Sigmoid colon (tissue), 7 donors: ENCODE measurements around the gene GAMT. TPM values are rescaled to one million over a fixed set of nuclear protein-coding genes. Genes with fewer than 3 reads are reported as not detected.

Experiments used
- DNase-seq: peaks from one replicate; pipeline ENCODE4 v3.0.0-alpha.2; 2019
- H3K27ac ChIP-seq, 4 donors: fragments of 200-600 bp; sonication (generic); one replicate each; pipeline ENCODE4 v1.5.1; 2016 to 2019; ENCODE audit warnings: mild to moderate bottlenecking in 1 of 4
- H3K27me3 ChIP-seq, 3 donors: fragments of 200-600 bp; sonication (generic); one replicate each; pipeline ENCODE4 v1.5.1; 2019; ENCODE audit warnings: mild to moderate bottlenecking in 1 of 3
- H3K36me3 ChIP-seq, 4 donors: fragments of 200-600 bp; sonication (generic); one replicate each; pipeline ENCODE4 v1.5.1; 2016 to 2019
- H3K4me1 ChIP-seq, 4 donors: fragments of 200-600 bp; sonication (generic); one replicate each; pipeline ENCODE4 v1.5.1; 2017 to 2019
- H3K4me3 ChIP-seq, 4 donors: fragments of 200-600 bp; sonication (generic); one replicate each; pipeline ENCODE4 v1.5.1; 2017 to 2019; ENCODE audit warnings: mild to moderate bottlenecking in 2 of 4, moderate library complexity in 1 of 4
- H3K9me3 ChIP-seq, 4 donors: fragments of 200-600 bp in 3 of 4; sonication (generic) in 3 of 4; one replicate each; pipeline versions ENCODE4 v1.5.1 to v1.6.1; 2013 to 2019
- EP300 ChIP-seq, 4 donors: sonication (generic); formaldehyde crosslinking; IDR thresholded peaks; one replicate each; pipeline ENCODE4 v1.6.1; 2017; ENCODE audit warnings: antibody characterized with exemption in 4 of 4
- POLR2A ChIP-seq, 2 donors: fragments of 450-650 bp; IDR thresholded peaks; one replicate each; pipeline ENCODE4 v1.6.1; 2016; ENCODE audit warnings: antibody characterized with exemption in 2 of 2, mild to moderate bottlenecking in 2 of 2, moderate library complexity in 2 of 2
- POLR2AphosphoS5 ChIP-seq, 4 donors: sonication (generic); formaldehyde crosslinking; IDR thresholded peaks; one replicate each; pipeline ENCODE4 v1.6.1; 2017; ENCODE audit warnings: antibody characterized with exemption in 4 of 4
- WGBS, 2 donors: extraction: QIAGEN DNeasy Blood & Tissue Kit; methylation state at CpG; one replicate each; pipeline ENCODE4 v1.1.7; 2013; 5-methylcytosine and 5-hydroxymethylcytosine counted together
- intact Hi-C: fragments of 100-400 bp; cut with DNase I; formaldehyde crosslinking; loops from one replicate; pipeline ENCODE4 v1.15.1; 2023
- polyA plus RNA-seq, 3 donors: library from polyadenylated mRNA; stranded (reverse); fragments of 200-250 nt; gene quantifications; one replicate each; pipeline ENCODE4 v1.2.3, GENCODE V29; 2013
- total RNA-seq, 4 donors: library from RNA; depleted of rRNA; stranded (reverse); fragments of >200 nt; gene quantifications; one replicate each; pipeline ENCODE4 v1.1.0, GENCODE V29; 2016
- TF ChIP-seq, protein P1 (sequence below), 4 experiments: fragments of 450-650 bp in 3 of 4; fragments of 200-600 bp in 1 of 4; IDR thresholded peaks; one replicate each; pipeline ENCODE4 v1.5.1; 2016 to 2019; ENCODE audit warnings: antibody characterized with exemption in 4 of 4, mild to moderate bottlenecking in 3 of 4, moderate library complexity in 2 of 4
- donor health status: healthy with polysubstance abuse.
- donor health status: Bipolar disorder and iron deficiency.
- donor health status: healthy.

The GAMT gene
- total and polyA plus RNA-seq, 7 donors = 1.8 to 16.6 (median 7.8) TPM

DNA sequence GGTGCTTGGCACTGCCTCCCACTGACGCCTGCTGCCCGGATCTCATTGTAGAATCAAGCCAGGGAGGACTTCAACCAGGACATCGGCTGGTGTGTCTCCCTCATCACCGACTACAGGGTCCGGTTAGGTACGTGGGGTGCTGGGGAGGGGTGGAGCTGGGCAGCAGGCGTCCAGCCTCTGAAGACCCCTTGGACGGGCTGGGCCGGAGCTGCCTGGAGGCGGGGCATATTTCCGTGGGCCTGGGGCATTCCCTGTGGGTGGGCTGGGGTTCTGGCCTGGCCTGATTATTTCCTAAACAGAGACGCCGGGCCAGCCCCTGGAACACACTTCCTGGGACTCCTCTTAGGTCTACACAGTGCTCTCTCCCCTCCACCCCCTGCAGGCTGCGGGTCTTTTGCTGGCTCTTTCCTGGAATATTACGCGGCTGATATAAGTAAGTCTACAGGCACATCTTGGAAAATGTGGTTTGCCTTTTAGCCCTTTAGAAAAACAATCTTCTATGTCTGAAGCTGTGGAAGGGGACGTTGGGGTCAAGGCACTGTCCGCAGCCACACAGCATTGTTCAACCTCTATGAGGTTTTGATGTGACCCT lies 32.0 kb downstream of the GAMT start:
- DNase-seq = no peak
- H3K27me3 ChIP-seq = no peaks in the 10 kb centered on the region
- TF ChIP-seq EP300 (IDR thresholded peaks at IDR 0.05) (no peak), POLR2A (IDR thresholded peaks at IDR 0.05) (no peak), POLR2AphosphoS5 (IDR thresholded peaks at IDR 0.05) (no peak)
- TF ChIP-seq, protein P1, sequence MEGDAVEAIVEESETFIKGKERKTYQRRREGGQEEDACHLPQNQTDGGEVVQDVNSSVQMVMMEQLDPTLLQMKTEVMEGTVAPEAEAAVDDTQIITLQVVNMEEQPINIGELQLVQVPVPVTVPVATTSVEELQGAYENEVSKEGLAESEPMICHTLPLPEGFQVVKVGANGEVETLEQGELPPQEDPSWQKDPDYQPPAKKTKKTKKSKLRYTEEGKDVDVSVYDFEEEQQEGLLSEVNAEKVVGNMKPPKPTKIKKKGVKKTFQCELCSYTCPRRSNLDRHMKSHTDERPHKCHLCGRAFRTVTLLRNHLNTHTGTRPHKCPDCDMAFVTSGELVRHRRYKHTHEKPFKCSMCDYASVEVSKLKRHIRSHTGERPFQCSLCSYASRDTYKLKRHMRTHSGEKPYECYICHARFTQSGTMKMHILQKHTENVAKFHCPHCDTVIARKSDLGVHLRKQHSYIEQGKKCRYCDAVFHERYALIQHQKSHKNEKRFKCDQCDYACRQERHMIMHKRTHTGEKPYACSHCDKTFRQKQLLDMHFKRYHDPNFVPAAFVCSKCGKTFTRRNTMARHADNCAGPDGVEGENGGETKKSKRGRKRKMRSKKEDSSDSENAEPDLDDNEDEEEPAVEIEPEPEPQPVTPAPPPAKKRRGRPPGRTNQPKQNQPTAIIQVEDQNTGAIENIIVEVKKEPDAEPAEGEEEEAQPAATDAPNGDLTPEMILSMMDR (IDR thresholded peaks at IDR 0.05) = no peak
- H3K27ac ChIP-seq = no peak overlapping the region
- H3K4me1 ChIP-seq = peaks cover 0 to 12% (median 10%) of the 10 kb centered on the region in 4 donors
- H3K9me3 ChIP-seq = no peaks in the 10 kb centered on the region
- 95 to 97% methylated on average over 18 of the region's 18 CpGs for WGBS, 2 donors
- no peak overlapping the region for H3K4me3 ChIP-seq
- peaks cover 34 to 93% (median 51%) of the 10 kb centered on the region in 4 donors for H3K36me3 ChIP-seq
- intact Hi-C loops = no loop called here

DNA sequence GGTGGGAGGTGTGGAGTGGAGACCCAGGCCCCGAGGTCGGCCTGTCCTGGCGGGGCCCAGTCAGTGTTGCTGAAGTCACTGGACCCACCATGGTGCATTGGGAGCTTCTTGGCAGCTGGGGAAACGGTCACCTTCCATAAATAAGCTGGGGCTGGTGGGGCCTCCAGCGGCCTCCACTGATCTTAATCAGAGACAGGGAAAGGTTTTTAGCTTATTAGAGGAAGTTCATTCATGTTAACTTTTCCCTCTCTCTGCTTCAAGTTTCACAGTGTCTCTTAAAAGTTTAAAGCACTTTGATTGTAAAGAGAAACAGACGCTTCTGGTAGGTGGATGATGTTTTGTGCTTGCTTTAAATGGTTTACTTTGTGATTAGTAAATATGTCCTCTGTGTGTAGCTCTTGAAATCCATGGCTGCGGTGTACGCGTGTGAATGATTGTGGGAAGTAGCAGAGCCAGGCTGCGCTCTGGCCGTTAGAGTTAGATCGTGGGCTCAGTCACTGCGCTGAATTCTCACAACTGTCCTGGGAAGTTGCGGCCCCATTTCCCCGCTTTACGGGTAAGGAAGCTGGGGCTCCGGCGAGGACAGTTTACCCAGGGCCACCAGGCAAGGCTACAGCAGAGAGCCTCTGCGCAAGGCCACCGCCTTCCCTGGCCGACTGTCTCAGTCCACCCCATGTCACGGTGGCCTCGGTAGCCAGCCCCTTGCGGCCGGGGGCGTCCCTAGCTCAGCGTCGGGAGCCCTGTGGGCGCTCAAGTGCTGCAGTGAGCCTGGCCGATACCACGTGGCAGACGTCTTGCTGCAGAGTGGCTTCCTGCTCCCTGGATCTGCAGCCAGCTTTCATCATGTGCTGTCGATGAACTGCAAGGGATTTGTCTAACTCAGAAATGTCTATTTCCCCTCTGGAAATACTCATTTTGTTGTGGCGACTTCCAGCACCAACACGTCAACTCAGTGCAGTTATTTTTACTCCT lies 34.2 kb downstream of the GAMT start:
- 83 to 89% methylated on average over 35 of the region's 35 CpGs for WGBS, 2 donors
- no peak overlapping the region for H3K27ac ChIP-seq
- H3K4me1 ChIP-seq = peaks cover 0 to 13% (median 4%) of the 10 kb centered on the region in 4 donors
- no peak for DNase-seq
- intact Hi-C loops = no loop called here
- TF ChIP-seq POLR2AphosphoS5 (IDR thresholded peaks at IDR 0.05) = no peak
- TF ChIP-seq, protein P1 (IDR thresholded peaks at IDR 0.05) = no peak
- no peak for TF ChIP-seq EP300 (IDR thresholded peaks at IDR 0.05)
- no peak for TF ChIP-seq POLR2A (IDR thresholded peaks at IDR 0.05)
- H3K27me3 ChIP-seq = no peaks in the 10 kb centered on the region
- H3K4me3 ChIP-seq = no peak overlapping the region
- no peaks in the 10 kb centered on the region for H3K9me3 ChIP-seq
- peaks cover 39 to 90% (median 59%) of the 10 kb centered on the region in 4 donors for H3K36me3 ChIP-seq

DNA sequence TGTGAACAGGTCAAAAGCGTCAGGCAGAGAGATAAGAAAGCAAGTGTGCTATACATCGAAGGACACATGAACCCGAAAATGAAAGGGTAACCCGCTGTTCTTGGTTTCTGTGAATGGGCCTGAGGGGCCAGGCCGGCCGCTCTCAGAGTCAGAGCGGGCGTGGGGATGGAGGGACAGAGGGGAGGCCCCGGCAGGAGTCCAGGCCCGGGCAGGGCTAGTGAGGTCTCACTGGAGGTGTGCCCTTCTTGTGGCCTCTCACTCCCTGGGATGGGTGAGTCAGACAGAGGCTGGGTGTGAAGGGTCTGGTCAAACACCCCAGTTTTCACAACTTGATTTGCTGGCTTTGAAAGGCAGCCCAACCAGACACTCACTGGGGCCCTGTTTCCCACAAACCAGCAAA lies 35.0 kb downstream of the GAMT start:
- Histone ChIP-seq H3K9me3 (no peaks in the 10 kb centered on the region), H3K27me3 (no peaks in the 10 kb centered on the region), H3K36me3 (peaks cover 39 to 87% (median 58%) of the 10 kb centered on the region in 4 donors), H3K4me1 (peaks cover 0 to 21% (median 13%) of the 10 kb centered on the region in 4 donors), H3K4me3 (no peak overlapping the region), H3K27ac (no peak overlapping the region)
- no peak for TF ChIP-seq EP300 (IDR thresholded peaks at IDR 0.05)
- no peak for TF ChIP-seq POLR2AphosphoS5 (IDR thresholded peaks at IDR 0.05)
- TF ChIP-seq, protein P1 (IDR thresholded peaks at IDR 0.05) = no peak
- no peak for TF ChIP-seq POLR2A (IDR thresholded peaks at IDR 0.05)
- no peak for DNase-seq
- WGBS, 2 donors = 94% methylated on average over 10 of the region's 10 CpGs
- intact Hi-C loops = no loop called here

DNA sequence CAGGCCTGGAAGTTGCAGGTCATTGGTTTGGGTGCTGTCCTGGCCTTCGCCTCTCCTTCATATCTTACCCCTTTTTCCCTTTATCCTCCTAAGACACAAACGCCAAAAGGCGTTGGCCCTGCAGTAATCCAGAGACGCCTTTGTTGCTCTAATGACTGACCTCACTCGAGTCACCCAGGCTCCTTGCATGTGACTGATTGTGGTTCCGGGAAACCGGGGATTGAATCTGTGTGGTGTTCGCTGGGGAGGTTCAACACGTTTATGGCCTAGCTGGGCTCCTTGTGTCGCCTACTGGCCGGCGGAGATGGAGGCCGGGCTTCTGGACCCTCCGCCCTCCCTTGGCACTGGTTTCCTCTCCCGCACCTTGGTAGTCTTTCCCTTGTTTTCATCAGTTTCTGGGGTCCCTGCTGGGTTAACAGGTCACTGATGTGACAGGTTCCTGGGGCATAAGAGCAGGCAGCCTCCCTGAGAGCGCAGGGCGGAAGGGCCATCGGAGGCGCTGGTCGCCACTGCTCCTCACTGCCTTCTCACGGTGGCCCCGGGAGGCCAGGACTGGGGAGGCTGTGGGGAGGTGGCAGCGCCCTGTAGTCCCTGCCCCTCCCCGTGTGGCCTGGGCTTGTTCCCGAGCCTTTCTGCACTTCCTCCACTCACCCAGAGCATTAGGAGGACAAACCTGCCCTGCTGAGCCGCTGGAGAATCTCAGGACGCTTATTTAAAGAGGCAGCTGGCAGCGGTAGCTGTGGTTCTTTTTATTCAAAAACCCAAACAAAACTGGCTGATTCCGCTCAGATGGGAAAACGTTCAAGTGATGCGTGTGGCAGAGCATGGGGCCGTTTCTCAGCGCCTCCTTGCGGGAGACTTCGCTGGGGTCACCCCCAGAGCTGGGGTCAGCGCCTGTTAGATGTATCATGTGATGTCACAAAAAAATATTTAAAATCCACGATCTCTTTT lies 35.7 kb downstream of the GAMT start:
- H3K9me3 ChIP-seq = no peaks in the 10 kb centered on the region
- no peak overlapping the region for H3K4me3 ChIP-seq
- 88 to 90% methylated on average over 37 of the region's 37 CpGs for WGBS, 2 donors
- H3K27ac ChIP-seq = no peak overlapping the region
- peaks cover 39 to 80% (median 51%) of the 10 kb centered on the region in 4 donors for H3K36me3 ChIP-seq
- no peak for TF ChIP-seq EP300 (IDR thresholded peaks at IDR 0.05)
- TF ChIP-seq, protein P1 (IDR thresholded peaks at IDR 0.05) = no peak
- no peak for TF ChIP-seq POLR2A (IDR thresholded peaks at IDR 0.05)
- no peak for TF ChIP-seq POLR2AphosphoS5 (IDR thresholded peaks at IDR 0.05)
- H3K4me1 ChIP-seq = peaks cover 0 to 28% (median 20%) of the 10 kb centered on the region in 4 donors
- H3K27me3 ChIP-seq = no peaks in the 10 kb centered on the region
- intact Hi-C loops = no loop called here
- no peak for DNase-seq
